OCI-LY3 (cell line): ENCODE results near the gene ZNF277.

ENCODE experiments used
- EZH2phosphoT487 ChIP-seq: fragments of 200-600 bp; shearing (Covaris generic); IDR thresholded peaks from 2 replicates; pipeline ENCODE4 v1.6.1; 2018; ENCODE audit warnings: antibody characterized with exemption, mixed run types, low read depth
- TF ChIP-seq, protein P1 (sequence below): fragments of 200-600, 300-600 bp; sonication (generic); IDR thresholded peaks from 2 replicates; pipeline ENCODE4 v1.5.1; 2014; ENCODE audit warnings: antibody characterized with exemption, low read length, low read depth

DNA sequence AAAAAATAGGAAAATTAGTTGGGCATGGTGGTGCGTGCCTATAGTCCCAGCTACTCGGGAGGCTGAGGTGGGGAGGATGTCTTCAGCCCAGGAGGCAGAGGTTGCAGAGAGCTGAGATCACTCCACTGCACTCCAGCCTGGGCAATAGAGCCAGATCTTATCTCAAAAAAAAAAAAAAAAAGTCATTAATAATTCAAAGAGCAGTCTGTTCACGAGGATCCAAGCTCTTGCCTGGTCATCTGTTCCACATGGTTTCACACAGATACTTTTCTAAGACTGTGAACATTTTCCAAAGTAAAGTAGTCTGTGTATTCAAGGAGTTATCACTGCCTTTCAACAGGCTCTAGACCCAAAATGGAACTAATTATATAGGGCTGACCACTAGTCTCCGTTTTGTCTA is 86.9 kb downstream of the ZNF277 start:
- TF ChIP-seq, protein P1, sequence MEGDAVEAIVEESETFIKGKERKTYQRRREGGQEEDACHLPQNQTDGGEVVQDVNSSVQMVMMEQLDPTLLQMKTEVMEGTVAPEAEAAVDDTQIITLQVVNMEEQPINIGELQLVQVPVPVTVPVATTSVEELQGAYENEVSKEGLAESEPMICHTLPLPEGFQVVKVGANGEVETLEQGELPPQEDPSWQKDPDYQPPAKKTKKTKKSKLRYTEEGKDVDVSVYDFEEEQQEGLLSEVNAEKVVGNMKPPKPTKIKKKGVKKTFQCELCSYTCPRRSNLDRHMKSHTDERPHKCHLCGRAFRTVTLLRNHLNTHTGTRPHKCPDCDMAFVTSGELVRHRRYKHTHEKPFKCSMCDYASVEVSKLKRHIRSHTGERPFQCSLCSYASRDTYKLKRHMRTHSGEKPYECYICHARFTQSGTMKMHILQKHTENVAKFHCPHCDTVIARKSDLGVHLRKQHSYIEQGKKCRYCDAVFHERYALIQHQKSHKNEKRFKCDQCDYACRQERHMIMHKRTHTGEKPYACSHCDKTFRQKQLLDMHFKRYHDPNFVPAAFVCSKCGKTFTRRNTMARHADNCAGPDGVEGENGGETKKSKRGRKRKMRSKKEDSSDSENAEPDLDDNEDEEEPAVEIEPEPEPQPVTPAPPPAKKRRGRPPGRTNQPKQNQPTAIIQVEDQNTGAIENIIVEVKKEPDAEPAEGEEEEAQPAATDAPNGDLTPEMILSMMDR = no peak
- no peak for TF ChIP-seq EZH2phosphoT487
